Dedifferentiated amniotic fluid mesenchymal stem cell (primary cell): Measurements from ENCODE around the gene ADNP.

ENCODE experiments used
- DNase-seq: peaks from one replicate; pipeline ENCODE4 v3.0.0-alpha.2; 2016; ENCODE audit errors: extremely low spot score

The ADNP gene

DNA sequence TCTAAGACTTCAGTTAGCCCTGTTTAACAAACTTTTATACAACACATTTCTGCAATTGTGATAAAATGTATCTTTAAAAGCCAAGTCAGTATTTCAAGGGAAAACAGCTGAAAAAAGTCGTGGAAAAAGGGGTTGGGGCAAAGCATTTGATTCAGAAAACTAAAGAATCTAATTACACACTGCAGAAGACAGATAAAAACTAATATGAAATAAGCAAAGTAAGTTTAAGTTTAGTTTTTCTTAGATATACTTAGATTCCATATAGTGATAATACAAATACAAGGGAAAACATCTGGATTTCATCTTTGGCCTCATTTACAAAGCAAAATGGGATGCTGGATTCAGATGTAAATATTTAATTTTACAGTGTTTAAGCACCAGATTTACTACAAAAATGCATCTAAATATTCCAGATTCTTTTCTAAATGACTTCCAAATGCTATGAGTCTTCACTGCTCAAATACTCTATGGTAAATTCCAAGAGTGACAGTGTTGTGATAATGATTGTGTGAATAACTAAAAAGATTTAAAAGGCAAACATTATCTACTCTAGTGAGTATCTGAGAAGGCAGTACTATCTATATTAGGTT lies 1.5 kb upstream of the ADNP start:
- peak; percentile 47 for DNase-seq

GRCh38 chr20:50932016-50932485 lies 814 bp upstream of the ADNP start:
- no peak for DNase-seq

DNA sequence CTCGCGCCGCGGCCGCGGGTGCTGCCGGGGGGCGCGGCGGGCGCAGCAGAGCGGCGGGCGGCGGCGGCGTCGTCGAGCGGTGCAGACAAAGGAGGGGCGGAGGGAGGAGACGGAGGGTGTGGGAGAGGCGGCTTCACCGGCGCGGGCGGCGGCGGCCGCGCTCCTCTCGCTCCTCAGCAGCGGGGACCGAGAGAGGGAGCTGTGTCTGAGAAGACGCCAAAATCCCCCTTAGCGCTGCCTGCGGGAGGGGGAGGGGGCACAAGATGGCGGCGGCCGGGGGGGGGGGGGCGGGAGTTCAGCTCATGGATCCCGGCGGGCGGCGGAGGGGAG lies 296 bp downstream of the ADNP start:
- no peak for DNase-seq

DNA sequence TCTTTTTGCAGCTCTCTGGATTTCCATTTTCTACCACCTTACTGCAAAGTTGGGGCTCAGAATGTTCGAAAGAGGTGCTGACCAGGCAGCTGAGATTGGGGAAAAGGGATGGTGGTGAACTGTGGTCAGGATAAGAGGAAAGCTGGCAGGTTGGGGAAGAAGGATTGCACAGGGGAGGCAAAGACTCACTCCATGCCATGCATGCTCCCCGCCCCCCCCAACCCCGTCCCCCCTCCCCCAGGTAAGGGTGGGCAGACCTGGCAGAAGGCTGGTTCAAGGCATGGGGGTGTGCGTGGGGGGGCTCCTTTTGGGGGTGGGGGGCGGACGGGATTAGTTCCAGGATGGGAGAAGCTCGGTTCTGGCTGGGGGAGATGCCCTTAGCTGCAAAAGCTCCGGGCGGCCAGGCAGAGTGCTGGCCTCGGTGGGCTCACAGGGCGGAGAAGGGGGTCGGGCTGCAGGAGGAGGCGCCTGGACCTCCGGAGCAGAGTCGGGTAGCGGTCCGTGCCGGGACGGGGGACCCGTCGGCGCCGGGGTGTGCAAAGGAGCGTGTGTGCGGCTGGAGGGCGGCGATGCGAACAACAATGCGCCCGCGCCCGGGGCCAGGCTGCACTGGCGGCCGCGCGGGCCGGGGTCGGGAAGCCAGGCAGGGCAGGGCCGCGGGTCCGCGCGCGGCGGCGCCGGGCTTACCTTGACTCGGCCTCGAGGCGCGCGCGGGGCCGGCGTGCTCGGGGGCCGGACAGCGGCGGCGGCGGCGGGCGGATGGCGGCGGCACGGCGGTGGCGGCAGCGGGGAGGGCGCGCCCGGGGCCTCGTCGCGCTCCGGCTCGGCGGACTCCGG lies 880 bp downstream of the ADNP start:
- no peak for DNase-seq

GRCh38 chr20:50929299-50930138 lies 1.7 kb downstream of the ADNP start:
- DNase-seq, result peak; percentile 97

- no peak for DNase-seq
Observed at GRCh38 chr20:50928469-50928868, 2.8 kb downstream of the ADNP start.

GRCh38 chr20:50926530-50926929 lies 4.7 kb downstream of the ADNP start:
- no peak for DNase-seq

GRCh38 chr20:50924261-50924920 lies 6.8 kb downstream of the ADNP start:
- no peak for DNase-seq

DNA sequence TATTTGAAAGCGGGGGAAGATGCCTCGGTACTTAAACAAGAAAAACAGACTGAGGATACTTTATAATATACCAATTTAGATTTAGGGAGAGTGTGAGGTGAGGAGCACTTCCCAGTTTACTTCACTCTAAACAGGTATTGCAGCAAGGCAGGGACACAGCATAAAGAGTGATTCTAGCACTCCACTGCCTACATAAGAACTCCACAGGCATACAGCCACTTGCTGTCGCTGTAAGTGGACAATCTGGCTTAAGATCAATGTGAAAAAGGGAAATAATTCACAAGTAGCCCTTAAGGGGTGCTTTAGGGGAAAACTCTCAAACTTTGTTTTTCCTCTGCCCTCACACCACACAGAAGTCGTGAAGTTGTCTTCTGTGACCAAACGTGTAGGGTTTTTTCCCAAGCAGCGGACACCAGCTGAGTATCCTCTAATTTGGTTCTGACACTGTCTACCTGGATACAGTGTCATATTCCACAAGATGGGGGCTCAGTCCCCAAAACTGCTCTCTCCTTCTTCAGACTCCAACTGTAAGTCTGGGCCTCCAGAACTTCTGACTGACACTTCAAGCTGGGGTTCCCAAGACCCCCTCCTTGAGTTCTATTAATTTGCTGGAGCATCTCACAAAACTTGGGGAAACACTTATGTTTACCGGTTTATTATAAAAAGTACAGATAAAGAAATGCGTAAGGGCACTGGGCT lies 9.3 kb downstream of the ADNP start:
- no peak for DNase-seq

DNA sequence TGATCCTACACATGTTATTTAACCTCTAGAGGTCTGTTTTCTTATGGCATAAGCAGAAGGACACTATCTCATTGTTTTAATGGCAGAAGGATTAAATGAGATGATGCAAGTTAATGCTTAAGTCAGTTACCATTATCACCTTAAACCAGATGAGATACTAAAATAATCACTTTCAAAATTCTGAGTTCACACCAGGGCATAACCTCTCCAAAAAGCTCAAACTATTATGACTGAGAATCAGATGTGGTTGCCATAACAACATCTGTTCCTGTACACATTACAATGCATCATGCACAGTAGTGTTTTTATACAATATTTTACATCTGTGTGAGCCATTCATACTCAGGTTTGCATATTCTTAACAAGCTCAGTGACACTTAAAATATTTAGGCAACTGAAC lies 10.2 kb downstream of the ADNP start:
- no peak for DNase-seq

- DNase-seq, result no peak
Observed at GRCh38 chr20:50919567-50919966, 11.7 kb downstream of the ADNP start.

- DNase-seq, result no peak
Observed at GRCh38 chr20:50918403-50918802, 12.8 kb downstream of the ADNP start.

GRCh38 chr20:50916934-50917333 lies 14.3 kb downstream of the ADNP start:
- no peak for DNase-seq

- DNase-seq, result no peak
Observed at GRCh38 chr20:50916257-50916656, 15.0 kb downstream of the ADNP start.

DNA sequence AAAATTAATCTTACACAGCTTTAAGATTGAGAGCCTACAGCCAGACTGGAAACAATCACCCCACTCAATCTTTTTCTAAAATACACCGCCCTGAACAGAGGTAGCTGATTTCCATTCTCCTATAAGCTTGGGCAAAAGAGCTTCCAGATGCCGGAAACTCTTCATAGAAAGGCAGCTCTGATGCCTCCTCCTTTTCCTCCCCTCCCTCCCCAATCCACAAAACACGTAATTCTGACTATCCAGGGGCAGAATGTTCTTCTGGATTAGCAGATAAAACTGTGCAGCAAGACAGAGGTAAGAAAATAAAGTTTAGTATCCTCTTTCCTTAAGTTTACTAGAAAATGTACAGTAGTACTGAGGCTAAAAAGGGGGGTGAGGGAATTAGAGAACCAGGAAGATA lies 15.8 kb downstream of the ADNP start:
- no peak for DNase-seq

GRCh38 chr20:50913690-50914375 lies 17.4 kb downstream of the ADNP start:
- DNase-seq, result no peak

GRCh38 chr20:50911716-50912115 lies 19.5 kb downstream of the ADNP start:
- DNase-seq, result no peak

DNA sequence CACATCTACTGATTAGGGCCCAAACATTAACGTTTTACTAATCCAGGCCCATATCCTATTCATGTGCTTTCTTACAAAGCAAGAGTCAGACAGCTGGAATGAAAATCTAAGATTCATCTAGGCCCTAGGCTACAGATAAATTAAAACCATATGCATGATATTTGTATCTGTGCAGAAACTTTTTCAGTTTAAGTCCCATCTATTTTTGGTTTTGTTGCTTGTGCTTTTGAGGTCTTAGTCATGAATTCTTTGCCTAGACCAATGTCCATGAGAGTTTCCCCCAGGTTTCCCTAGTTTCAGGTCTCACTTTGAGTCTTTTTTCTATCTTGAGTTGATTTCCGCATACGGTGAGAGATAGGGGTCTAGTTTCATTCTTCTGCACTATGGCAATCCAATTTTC lies 20.2 kb downstream of the ADNP start:
- DNase-seq, result peak; percentile 90

DNA sequence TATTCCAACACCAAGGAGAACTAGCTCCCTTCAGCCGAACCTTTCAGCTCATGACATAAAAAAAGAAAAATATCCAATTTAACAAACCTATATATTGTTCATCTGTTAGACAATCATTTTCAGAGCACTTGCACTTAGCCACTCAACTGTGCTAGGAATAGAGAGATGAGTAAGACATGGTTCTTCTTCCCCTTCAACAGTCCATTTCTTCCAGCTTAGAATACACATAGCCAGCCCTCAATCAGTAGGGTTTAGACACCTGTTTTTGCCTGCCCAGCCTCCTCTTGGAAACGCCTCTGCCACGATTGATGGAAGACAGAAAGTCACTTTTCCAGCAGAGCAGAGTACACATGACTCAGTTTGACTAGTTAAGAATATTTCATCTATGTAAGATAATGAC lies 21.8 kb downstream of the ADNP start:
- DNase-seq, result no peak

DNA sequence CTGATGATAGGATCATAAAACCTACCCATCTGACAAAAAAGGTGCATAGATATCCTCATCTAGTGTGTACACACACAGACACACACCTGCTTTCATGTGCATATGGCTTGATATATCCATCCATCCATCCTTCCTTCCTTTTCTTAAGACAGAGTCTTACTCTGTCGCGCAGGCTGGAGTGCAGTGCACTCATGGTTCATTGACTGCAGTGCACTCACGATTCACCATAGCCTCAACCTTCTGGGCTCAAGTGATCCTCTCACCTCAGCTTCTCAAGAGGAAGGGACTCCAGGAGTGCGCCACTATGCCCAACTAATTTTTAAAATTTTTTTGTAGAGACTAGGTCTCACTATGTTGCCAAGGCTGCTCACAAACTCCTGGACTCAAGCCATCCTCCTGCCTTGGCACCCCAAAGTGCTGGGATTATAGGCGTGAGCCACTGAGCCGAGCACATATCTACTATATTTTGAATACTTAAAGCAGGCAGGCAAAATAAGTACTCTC lies 27.1 kb downstream of the ADNP start:
- DNase-seq, result no peak
